Activated CD4-positive, alpha-beta T cell treated with anti-CD3 and anti-CD28 coated beads, Interleukin-2, Interleukin-6, amounts not matched to agents 100 ng/mL and 50 ng/mL, durations not matched to agents 16 hours and 8 hours (primary cell): ENCODE measurements around the gene MBOAT7.

Experiments used
- DNase-seq: peaks from one replicate; pipeline ENCODE4 v3.0.0-alpha.2; 2020

Gene MBOAT7

GRCh38 chr19:54160182-54160811 is 29.1 kb downstream of the MBOAT7 start:
- peak; percentile 24 for DNase-seq

GRCh38 chr19:54159352-54160181 is 29.8 kb downstream of the MBOAT7 start, which contains the start of gene LENG1:
LENG1 (minus strand) TSS chr19:54159721; CDS start chr19:54159695, 26 bp downstream.
- peak; percentile 100 for DNase-seq

DNA sequence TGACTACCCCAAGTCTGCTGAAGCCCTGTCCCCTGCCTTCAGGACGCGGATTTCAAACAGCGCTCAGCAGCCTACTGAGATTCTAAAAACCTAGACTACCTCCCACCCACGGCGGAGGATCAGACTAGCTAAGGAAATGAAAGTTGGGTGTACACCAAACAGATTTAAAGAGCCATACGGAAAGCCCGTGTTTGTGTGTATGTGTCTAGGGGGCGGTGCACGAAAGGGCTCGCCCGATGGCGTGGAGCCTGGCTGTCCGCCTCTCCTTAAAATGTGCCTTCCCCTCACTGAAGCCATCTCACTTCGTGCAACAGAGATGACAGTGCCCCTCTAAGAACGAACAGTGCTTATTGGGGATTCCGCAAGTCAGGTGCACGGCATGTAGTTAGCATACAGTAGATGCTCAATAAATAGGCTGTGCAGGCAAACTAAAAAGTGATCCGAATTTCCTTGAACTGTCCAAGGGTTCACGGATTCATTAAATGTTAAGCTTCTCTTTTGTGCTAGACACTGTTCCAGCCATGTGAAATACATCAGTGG is 30.5 kb downstream of the MBOAT7 start:
- peak; percentile 43 for DNase-seq

DNA sequence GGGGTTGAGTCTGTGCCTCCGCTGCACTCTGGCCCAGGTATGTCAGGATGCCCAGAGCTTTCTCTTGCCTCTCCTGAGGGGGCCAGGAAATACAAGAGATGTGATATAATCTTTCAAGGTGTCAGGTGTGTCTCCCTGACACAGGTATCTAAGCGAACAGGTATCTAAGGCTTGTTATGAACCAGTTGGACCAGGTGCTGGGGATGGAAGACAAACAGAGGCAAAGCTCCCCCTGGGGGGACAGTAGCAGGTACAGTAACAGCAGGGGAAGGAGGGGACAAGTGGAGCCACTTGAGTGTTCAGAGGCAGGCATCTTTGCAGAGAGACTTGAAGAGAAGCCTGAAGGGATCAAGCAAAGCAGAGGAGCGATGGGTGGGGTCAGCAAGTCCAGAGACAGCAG is 32.4 kb downstream of the MBOAT7 start:
- no peak for DNase-seq

DNA sequence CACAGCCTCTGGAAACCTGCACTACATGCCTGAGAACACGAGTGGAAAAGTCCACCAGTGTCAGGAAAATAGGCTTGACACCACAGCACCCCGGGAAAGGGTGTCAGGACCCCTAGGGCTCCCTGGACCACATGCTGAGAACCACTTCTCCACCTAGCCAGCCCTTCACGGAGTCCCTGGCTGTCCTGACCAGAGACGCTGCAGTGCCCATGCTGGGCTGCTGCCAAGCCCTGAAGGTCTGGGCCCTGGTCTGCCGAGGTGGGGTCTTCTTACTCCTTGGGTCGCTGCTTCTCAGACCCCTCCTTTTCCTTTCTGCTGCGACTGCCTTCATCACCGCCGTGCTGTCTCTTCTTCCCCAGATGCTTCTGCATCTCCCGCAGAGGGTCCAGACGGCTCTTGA is 32.9 kb downstream of the MBOAT7 start:
- DNase-seq = no peak

DNA sequence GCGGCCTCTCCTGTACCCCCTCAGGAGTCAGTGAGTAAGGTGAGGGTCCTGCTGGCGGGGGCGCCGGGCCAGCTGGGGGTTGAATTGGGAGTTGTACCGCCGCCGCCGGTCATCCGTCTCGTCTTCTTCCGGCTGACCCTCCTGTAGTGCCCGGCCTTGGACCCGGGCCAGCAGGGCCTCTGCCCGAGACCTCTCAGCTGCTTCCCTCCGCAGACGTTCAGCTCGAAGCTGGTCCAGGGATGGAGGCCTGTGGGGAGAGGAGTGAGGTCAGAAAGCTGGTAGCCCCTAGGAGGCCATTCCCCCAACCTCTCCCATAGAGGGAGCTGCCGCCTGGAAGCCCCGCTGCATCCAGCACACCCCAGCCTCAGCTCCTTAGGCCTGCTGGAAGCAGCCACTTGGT is 33.7 kb downstream of the MBOAT7 start:
- no peak for DNase-seq

DNA sequence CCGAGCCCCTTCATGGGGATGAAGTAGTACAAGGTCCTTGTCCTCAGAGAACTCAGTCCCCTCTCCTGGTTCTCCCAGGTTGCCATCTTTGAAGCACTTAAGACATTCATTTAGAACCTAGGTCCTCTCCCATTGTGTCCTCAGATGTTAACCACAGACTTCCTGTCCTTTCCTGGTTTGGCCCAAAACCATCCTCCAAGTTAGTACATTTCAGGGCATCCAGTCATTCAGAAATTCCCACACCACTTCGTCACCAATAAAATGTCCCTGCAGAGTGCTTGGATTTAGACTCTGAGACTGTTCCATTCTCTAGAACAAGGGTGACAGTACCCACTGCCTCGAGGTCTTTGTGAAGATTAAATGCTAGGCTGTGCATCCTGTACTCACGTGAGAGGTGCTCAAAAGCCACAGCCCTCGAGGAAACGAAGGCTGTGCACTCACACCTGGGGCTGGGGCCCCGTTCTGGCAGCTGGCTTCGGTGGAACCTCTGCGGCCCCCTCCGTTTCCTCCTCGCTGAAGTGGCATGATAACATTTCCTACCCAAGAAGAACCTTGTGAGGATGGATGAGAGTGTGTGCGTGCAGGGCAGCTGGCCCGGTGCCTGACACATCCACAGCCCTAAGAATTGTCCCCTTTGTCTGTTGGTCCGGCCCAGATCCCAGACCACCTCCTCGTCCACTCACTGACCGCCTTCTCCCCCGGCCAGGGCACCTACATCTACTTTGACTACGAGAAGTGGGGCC is 34.6 kb downstream of the MBOAT7 start:
- DNase-seq = peak; percentile 32

GRCh38 chr19:54153731-54154326 is 35.6 kb downstream of the MBOAT7 start:
- no peak for DNase-seq

DNA sequence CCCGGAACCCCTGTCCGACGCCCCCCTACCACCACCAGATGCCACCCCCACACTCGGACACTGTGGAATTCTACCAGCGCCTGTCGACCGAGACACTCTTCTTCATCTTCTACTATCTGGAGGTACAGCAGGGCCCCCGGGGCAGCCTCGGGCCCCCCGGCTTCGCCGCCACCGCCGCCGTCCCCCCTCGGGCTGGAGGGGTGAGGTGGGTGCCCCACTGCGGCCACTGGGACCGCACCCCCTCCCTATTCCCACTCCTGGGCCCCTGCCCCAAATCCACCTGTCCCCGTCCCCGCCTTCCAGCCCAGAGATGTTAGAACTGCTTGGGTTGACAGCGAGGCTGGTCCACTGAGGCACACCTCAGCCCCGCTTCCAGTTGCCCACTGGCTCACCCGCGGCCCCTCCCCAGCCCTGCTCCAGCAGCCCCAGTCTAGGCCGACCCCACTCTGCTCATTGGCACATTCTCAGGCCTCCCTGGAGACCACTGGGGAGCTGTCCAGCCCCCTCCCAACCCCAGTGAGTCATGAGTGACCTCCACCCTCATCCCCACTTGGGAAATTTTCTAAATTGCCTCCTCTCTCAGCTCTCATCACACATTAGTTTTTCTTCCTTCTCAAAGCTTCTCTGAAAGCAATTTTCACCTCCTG is 36.4 kb downstream of the MBOAT7 start:
- DNase-seq = no peak

DNA sequence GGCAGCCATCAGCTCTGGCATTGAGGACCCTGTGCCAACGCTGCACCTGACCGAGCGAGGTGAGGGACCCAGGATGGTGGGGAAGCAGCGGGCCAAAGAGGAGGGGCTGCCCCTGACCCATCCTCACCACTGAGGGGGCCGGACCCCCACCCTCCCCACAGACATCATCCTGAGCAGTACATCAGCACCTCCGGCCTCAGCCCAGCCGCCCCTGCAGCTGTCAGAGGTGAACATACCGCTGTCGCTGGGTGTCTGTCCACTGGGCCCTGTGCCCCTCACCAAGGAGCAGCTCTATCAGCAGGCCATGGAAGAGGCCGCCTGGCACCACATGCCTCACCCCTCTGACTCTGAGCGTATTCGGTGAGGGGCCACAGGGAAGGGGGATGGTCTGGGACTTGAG is 37.1 kb downstream of the MBOAT7 start:
- DNase-seq = no peak

- no peak for DNase-seq
Measured at GRCh38 chr19:54151362-54152035, 37.9 kb downstream of the MBOAT7 start.

DNA sequence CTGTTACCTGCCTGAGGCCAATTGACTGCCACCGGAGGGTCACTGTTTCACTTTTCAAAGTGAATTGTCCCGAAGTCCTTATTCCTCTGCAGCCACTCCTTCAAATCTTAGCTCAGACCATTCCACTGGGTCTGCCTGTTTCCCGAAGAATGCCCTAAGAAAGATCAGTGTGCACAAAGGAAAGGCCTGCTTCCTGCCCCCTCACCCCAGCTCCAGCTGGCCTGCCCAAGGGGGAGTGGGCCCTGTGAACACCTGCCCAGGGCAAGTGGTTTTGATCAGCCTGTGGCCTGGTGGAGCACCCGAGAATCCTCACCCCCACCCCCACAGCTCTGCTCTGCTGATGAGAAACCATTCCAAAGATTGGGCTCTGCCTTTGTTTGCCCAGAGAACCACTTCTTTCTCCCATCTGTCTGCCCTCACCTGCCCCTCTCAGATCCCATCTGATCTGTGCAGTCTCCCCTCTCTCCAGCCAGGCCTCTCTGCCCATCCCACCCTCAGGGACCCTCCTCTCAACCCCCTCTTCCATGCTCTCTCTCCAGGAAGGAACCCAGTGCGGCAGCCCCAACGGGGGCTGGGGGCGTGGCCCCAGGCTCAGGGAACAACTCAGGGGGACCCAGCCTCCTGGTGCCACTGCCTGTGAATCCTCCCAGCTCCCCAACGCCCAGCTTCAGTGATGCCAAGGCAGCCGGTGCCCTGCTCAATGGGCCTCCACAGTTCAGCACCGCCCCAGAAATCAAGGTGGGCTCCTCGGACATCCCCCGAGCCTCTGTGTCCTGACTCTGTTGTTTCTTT is 40.2 kb downstream of the MBOAT7 start:
- no peak for DNase-seq

DNA sequence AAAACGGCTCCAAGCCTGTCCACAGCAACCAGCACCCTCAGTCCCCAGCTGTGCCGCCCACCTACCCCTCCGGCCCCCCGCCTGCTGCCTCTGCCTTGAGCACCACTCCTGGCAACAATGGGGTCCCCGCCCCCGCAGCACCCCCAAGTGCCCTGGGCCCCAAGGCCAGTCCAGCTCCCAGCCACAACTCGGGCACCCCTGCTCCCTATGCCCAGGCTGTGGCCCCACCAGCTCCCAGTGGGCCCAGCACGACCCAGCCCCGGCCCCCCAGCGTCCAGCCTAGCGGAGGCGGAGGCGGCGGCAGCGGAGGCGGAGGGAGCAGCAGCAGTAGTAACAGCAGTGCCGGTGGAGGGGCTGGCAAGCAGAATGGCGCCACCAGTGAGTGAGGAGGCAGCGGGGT is 41.2 kb downstream of the MBOAT7 start:
- no peak for DNase-seq

GRCh38 chr19:54147676-54148075 is 41.7 kb downstream of the MBOAT7 start:
- DNase-seq = no peak

DNA sequence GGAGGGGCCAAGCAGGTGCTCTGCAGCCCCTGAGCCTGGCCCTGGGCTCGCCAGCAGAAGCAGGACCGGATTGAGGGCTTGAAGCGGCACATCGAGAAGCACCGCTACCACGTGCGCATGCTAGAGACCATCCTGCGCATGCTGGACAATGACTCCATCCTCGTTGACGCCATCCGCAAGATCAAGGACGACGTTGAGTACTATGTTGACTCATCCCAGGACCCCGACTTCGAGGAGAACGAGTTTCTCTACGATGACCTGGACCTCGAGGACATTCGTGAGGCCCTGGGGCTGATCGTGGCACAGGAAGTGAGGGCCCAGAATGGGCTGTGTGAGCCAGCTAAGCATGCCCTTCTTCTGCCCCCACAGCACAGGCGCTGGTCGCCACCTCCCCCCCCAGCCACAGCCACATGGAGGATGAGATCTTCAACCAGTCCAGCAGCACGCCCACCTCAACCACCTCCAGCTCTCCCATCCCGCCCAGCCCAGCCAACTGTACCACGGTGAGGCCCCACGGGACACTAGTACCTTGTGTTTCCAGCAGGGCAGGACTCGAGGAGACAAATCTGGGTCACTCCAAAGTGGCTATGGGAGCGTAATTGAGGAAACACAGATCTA is 43.7 kb downstream of the MBOAT7 start:
- no peak for DNase-seq

- no peak for DNase-seq
Measured at GRCh38 chr19:54142166-54142780, 47.1 kb downstream of the MBOAT7 start.

GRCh38 chr19:54141356-54141755 is 48.0 kb downstream of the MBOAT7 start:
- no peak for DNase-seq

GRCh38 chr19:54138489-54139256 is 50.7 kb downstream of the MBOAT7 start:
- peak; percentile 16 for DNase-seq
